B cell (primary cell): ENCODE results near the gene OR51D1. TPM values are rescaled to one million over a fixed set of nuclear protein-coding genes. Genes with fewer than 3 reads are reported as not detected.
A peak's percentile ranks its signal among the peaks of the same experiment; 100 is the strongest.

Source experiments
- ATAC-seq: fragments of 200-7000 bp; cut with Tn5 transposase; one replicate; pipeline ENCODE4 v1.10.0; 2021; ENCODE audit warnings: low read depth, mild to moderate bottlenecking, moderate number of reproducible peaks, moderate library complexity
- CTCF ChIA-PET: fragments of 350-600 bp; sonication (Branson Sonifier 250); formaldehyde crosslinking; loops from one replicate; lab custom pipeline; 2021; ENCODE audit warnings: antibody characterized with exemption, inconsistent platforms; lab: Charles Lee
- POLR2A ChIA-PET: fragments of 350-600 bp; sonication (Branson Sonifier 250); formaldehyde crosslinking; loops from one replicate; lab custom pipeline; 2021; ENCODE audit warnings: antibody characterized with exemption; lab: Charles Lee
- DNase-seq: peaks from one replicate; pipeline ENCODE4 v3.0.0; 2013
- H2AFZ ChIP-seq: 2 replicates; pipeline ENCODE4 v1.6.1; 2012; ENCODE audit warnings: mild to moderate bottlenecking, low read depth, low read length; ENCODE audit not compliant: insufficient read depth, poor library complexity, severe bottlenecking
- H3K27ac ChIP-seq, 2 donors: 1 replicate in 1 of 2; 2 replicates in 1 of 2; pipeline ENCODE4 v1.5.1; 2012 to 2013; ENCODE audit warnings: low read length in 2 of 2, mild to moderate bottlenecking in 2 of 2, moderate library complexity in 1 of 2
- H3K27me3 ChIP-seq, 4 experiments: fragments of 200-600 bp in 1 of 4; sonication (generic) in 1 of 4; replicated peaks in 1 of 4; 1 replicate in 2 of 4; 2 replicates in 2 of 4; pipeline versions ENCODE4 v1.6.1 to v1.7.0; 2013 to 2016; ENCODE audit warnings: low read length in 3 of 4, mild to moderate bottlenecking in 2 of 4, mixed read lengths in 1 of 4, moderate library complexity in 1 of 4; ENCODE audit not compliant: insufficient read depth in 4 of 4, control insufficient read depth in 3 of 4; ENCODE audit errors: control extremely low read depth in 1 of 4
- H3K36me3 ChIP-seq, 2 experiments: replicated peaks in 1 of 2; 1 replicate in 1 of 2; 2 replicates in 1 of 2; pipeline versions ENCODE4 v1.6.1 to v1.7.1; 2013; ENCODE audit warnings: low read length in 1 of 2; ENCODE audit not compliant: insufficient read depth in 2 of 2, control insufficient read depth in 1 of 2; ENCODE audit errors: control extremely low read depth in 1 of 2, extremely low read depth in 1 of 2
- H3K4me1 ChIP-seq, 2 donors: fragments of 200-600 bp in 1 of 2; sonication (generic) in 1 of 2; 1 replicate in 1 of 2; 2 replicates in 1 of 2; pipeline versions ENCODE4 v1.5.1 to v1.6.1; 2013 to 2017; ENCODE audit warnings: low read length in 2 of 2; ENCODE audit not compliant: control insufficient read depth in 2 of 2, insufficient read depth in 2 of 2
- H3K4me2 ChIP-seq: replicated peaks from 2 replicates; pipeline ENCODE3; 2012; ENCODE audit warnings: mild to moderate bottlenecking, low read depth, low read length; ENCODE audit not compliant: poor library complexity, severe bottlenecking
- H3K4me3 ChIP-seq, 5 experiments: fragments of 200-600 bp in 1 of 5; sonication (generic) in 1 of 5; 1 replicate in 3 of 5; 2 replicates in 2 of 5; pipeline versions ENCODE4 v1.5.1 to v1.7.0; 2011 to 2016; ENCODE audit warnings: low read length in 4 of 5, mild to moderate bottlenecking in 4 of 5, low read depth in 2 of 5, control low read depth in 1 of 5, moderate library complexity in 1 of 5; ENCODE audit not compliant: insufficient read depth in 1 of 5; ENCODE audit errors: control extremely low read depth in 1 of 5, extremely low read depth in 1 of 5
- H3K79me2 ChIP-seq: fragments of 200-600 bp; sonication (generic); one replicate; pipeline ENCODE4 v1.6.0; 2016; ENCODE audit warnings: low read length; ENCODE audit not compliant: control insufficient read depth, insufficient read depth
- H3K9ac ChIP-seq: fragments of 200-600 bp; sonication (generic); 2 replicates; pipeline ENCODE4 v1.6.1; 2017; ENCODE audit warnings: mild to moderate bottlenecking, low read length, moderate library complexity
- H3K9me3 ChIP-seq, 3 donors: one replicate each; pipeline versions ENCODE4 v1.6.1 to v1.7.1; 2013; ENCODE audit warnings: low read length in 2 of 3; ENCODE audit not compliant: control insufficient read depth in 2 of 3, insufficient read depth in 1 of 3; ENCODE audit errors: control extremely low read depth in 1 of 3
- H4K20me1 ChIP-seq: 2 replicates; pipeline ENCODE4 v1.6.0; 2012; ENCODE audit warnings: mild to moderate bottlenecking, low read length; ENCODE audit not compliant: insufficient read depth, control insufficient read depth, poor library complexity, severe bottlenecking
- H3K27ac Mint-ChIP-seq: one replicate; pipeline ENCODE4 v1.8.0; 2021; ENCODE audit warnings: mixed read lengths
- H3K27me3 Mint-ChIP-seq: one replicate; pipeline ENCODE4 v1.8.0; 2021; ENCODE audit warnings: mixed read lengths
- H3K4me1 Mint-ChIP-seq: one replicate; pipeline ENCODE4 v1.8.0; 2021; ENCODE audit warnings: mixed read lengths
- H3K4me3 Mint-ChIP-seq: one replicate; pipeline ENCODE4 v1.8.0; 2021; ENCODE audit warnings: mixed read lengths
- H3K9me3 Mint-ChIP-seq: one replicate; pipeline ENCODE4 v1.8.0; 2022; ENCODE audit warnings: mixed read lengths; ENCODE audit not compliant: insufficient read depth
- EZH2 ChIP-seq: IDR thresholded peaks from 2 replicates; pipeline ENCODE4 v1.6.1; 2012; ENCODE audit warnings: borderline replicate concordance, low read depth, mild to moderate bottlenecking, moderate library complexity, low read length; ENCODE audit not compliant: insufficient read depth, poor library complexity, severe bottlenecking
- WGBS: methylation state at CpG from one replicate; pipeline ENCODE4 v1.1.5; 2013; ENCODE audit warnings: missing lambda C conversion rate; ENCODE audit not compliant: insufficient coverage; 5-methylcytosine and 5-hydroxymethylcytosine counted together
- intact Hi-C: fragments of 100-400 bp; cut with micrococcal nuclease; formaldehyde crosslinking; loops from one replicate; pipeline ENCODE4 v1.10.0; 2022
- polyA plus RNA-seq: library from polyadenylated mRNA; depleted of rRNA; stranded (reverse); fragments of >200 nt; gene quantifications from 2 replicates; pipeline ENCODE4 v1.2.3, GENCODE V29; 2012
- total RNA-seq, 2 donors: library from RNA; stranded (reverse); fragments of 120-200 nt in 1 of 2; gene quantifications; 1 replicate in 1 of 2; 2 replicates in 1 of 2; pipeline versions ENCODE4 v1.2.3 to v1.2.4, GENCODE V29; 2013 to 2022
- TF ChIP-seq, protein P1 (sequence below): fragments of 200-600 bp; IDR thresholded peaks from one replicate; pipeline ENCODE4 v1.8.0; 2022; ENCODE audit warnings: antibody characterized with exemption, mild to moderate bottlenecking

Gene OR51D1
- total and polyA plus RNA-seq, 2 donors (not counting 1 experiment from before 2014, with no cell fraction given): not detected

- CTCF ChIA-PET: interaction anchor here (2.8 kb wide), 1 partner anchor 32 kb away, joined by 7 read pairs; the partner anchor contains the start of gene OR51D1
These were observed 32.2 kb upstream of the OR51D1 start for GRCh38 chr11:4605057-4605456.

DNA sequence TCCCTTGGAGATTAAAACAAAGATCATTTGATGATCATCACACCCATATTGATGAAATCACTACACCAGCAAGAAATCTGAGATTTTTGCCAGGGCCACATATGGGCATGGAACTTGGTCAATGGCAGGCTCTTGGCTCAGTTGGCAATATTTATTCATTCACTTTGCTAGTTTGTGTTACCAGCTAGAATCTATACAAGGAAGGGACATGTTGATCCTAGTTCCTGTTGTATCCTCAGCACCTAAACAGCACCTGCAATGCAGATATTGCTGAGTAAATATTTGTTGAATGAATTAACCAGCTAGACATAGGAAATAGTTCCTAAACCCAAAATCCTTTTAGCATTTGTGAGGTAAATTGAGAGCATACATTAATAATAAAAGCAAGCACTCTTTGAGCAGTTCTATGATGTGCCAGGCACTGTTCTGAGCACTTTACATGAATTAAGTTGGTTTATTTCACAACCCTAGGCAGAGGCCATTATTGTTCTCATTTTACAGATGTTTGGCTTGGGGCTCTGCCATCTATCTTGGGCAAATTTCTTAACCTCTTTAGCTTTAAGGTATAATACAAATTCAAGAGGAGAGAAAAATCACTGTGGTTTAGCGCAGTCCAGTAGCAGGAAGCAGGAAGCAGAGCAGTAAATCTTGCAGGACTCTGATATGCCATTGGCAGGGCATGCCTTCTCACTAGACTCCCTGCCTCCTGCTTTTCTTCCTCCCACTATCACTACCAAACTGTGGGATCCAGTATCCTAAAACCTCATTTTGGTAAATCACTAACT lies 30.9 kb upstream of the OR51D1 start:
- CTCF ChIA-PET: interaction anchor here (2.8 kb wide), 1 partner anchor 31 kb away, joined by 7 read pairs; the partner anchor contains the start of gene OR51D1
- H3K4me3 Mint-ChIP-seq: peak overlapping the region; percentile 97

More at GRCh38 chr11:4605057-4605456, 32.2 kb upstream of the OR51D1 start:
- H4K20me1 ChIP-seq: peaks cover 6% of the 10 kb centered on the region
- H3K4me2 ChIP-seq: no peak overlapping the region
- peaks cover 14 to 22% of the 10 kb centered on the region in 2 donors for H3K4me1 ChIP-seq
- ATAC-seq: no peak
- no peak overlapping the region for H3K27ac ChIP-seq
- H3K4me3 ChIP-seq: no peak overlapping the region
- H3K36me3 ChIP-seq: peaks cover 0 to 39% of the 10 kb centered on the region in 2 experiments
- H2AFZ ChIP-seq: no peak overlapping the region
- Mint-ChIP-seq H3K4me3 (no peak overlapping the region), H3K27me3 (no peaks in the 10 kb centered on the region), H3K9me3 (no peaks in the 10 kb centered on the region), H3K4me1 (peaks cover 38% of the 10 kb centered on the region), H3K27ac (no peak overlapping the region)
- H3K27me3 ChIP-seq: no peaks in the 10 kb centered on the region
- intact Hi-C loops: loop anchor here (10.0 kb wide), 1 partner anchor 1630 kb away; the partner anchor contains the start of genes CNGA4 and FHIP1B
- DNase-seq: no peak
- H3K9me3 ChIP-seq: no peaks in the 10 kb centered on the region
- TF ChIP-seq, protein P1, sequence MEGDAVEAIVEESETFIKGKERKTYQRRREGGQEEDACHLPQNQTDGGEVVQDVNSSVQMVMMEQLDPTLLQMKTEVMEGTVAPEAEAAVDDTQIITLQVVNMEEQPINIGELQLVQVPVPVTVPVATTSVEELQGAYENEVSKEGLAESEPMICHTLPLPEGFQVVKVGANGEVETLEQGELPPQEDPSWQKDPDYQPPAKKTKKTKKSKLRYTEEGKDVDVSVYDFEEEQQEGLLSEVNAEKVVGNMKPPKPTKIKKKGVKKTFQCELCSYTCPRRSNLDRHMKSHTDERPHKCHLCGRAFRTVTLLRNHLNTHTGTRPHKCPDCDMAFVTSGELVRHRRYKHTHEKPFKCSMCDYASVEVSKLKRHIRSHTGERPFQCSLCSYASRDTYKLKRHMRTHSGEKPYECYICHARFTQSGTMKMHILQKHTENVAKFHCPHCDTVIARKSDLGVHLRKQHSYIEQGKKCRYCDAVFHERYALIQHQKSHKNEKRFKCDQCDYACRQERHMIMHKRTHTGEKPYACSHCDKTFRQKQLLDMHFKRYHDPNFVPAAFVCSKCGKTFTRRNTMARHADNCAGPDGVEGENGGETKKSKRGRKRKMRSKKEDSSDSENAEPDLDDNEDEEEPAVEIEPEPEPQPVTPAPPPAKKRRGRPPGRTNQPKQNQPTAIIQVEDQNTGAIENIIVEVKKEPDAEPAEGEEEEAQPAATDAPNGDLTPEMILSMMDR: no peak
- peaks cover 5% of the 10 kb centered on the region for H3K79me2 ChIP-seq
- H3K9ac ChIP-seq: no peak overlapping the region
- POLR2A ChIA-PET: no interaction called here
- WGBS: 100% methylated on average over 4 of the region's 4 CpGs

More for the DNA sequence above, 30.9 kb upstream of the OR51D1 start:
- intact Hi-C loops: loop anchor here (10.0 kb wide), 1 partner anchor 1628 kb away; the partner anchor contains the start of genes CNGA4 and FHIP1B
- Histone ChIP-seq H3K9me3 (no peaks in the 10 kb centered on the region), H3K4me1 (peaks cover 21 to 29% of the 10 kb centered on the region in 2 donors), H2AFZ (no peak overlapping the region), H3K4me3 (no peak overlapping the region), H3K36me3 (peaks cover 0 to 28% of the 10 kb centered on the region in 2 experiments), H3K4me2 (peak overlapping the region; percentile 84), H3K27ac (no peak overlapping the region), H4K20me1 (peaks cover 6% of the 10 kb centered on the region), H3K9ac (peak overlapping the region; percentile 90), H3K27me3 (no peaks in the 10 kb centered on the region), H3K79me2 (peaks cover 5% of the 10 kb centered on the region)
- no peak for ATAC-seq
- no peak for DNase-seq
- peaks cover 45% of the 10 kb centered on the region for H3K4me1 Mint-ChIP-seq
- H3K27me3 Mint-ChIP-seq: no peaks in the 10 kb centered on the region
- no CpG with 5 or more reads among the region's 1 CpG for WGBS
- TF ChIP-seq, protein P1: no peak
- TF ChIP-seq EZH2: no peak
- H3K9me3 Mint-ChIP-seq: no peaks in the 10 kb centered on the region
- H3K27ac Mint-ChIP-seq: no peak overlapping the region
- POLR2A ChIA-PET: no interaction called here
